ENCODE data around the gene GTPBP4.
"Not testable (repeated sequence)": the region's sequence is repeated elsewhere in the genome, so short reads cannot be mapped to it uniquely, and the experiment has no call there.

The GTPBP4 gene

GRCh38 chr10:1034758-1035157 lies 46.5 kb downstream of the GTPBP4 start:
- DNase-seq: no peak

GRCh38 chr10:1035201-1035600 lies 47.0 kb downstream of the GTPBP4 start:
- DNase-seq: no peak

GRCh38 chr10:1036341-1036791 lies 48.1 kb downstream of the GTPBP4 start:
- DNase-seq: peak; percentile 29

GRCh38 chr10:1037098-1037497 lies 48.9 kb downstream of the GTPBP4 start:
- DNase-seq: no peak

- DNase-seq: not testable (repeated sequence)
Measured at GRCh38 chr10:1038769-1039168, 50.5 kb downstream of the GTPBP4 start.

- no peak for DNase-seq
Measured at GRCh38 chr10:1040133-1040532, 51.9 kb downstream of the GTPBP4 start.

- DNase-seq: no peak
Measured at GRCh38 chr10:1041514-1041913, 53.3 kb downstream of the GTPBP4 start.

- DNase-seq: peak; percentile 49
Measured at GRCh38 chr10:1043532-1043995, 55.3 kb downstream of the GTPBP4 start.

- DNase-seq: no peak
Measured at GRCh38 chr10:1044146-1044545, 55.9 kb downstream of the GTPBP4 start.

GRCh38 chr10:1044964-1045363 lies 56.7 kb downstream of the GTPBP4 start:
- no peak for DNase-seq

GRCh38 chr10:1045415-1045814 lies 57.2 kb downstream of the GTPBP4 start:
- DNase-seq: no peak

GRCh38 chr10:1047937-1048336 lies 59.7 kb downstream of the GTPBP4 start:
- no peak for DNase-seq

- DNase-seq: peak; percentile 73
Measured at GRCh38 chr10:1048349-1048731, 60.1 kb downstream of the GTPBP4 start.

GRCh38 chr10:1048732-1049424 lies 60.6 kb downstream of the GTPBP4 start, which contains the start of gene IDI1:
Gene IDI1 (minus strand): TSS chr10:1049119. CDS start chr10:1049003, 116 bp downstream.
- peak; percentile 98 for DNase-seq

GRCh38 chr10:1049425-1049958 lies 61.3 kb downstream of the GTPBP4 start:
- DNase-seq: no peak

GRCh38 chr10:1050145-1050544 lies 61.9 kb downstream of the GTPBP4 start:
- no peak for DNase-seq

- DNase-seq: peak; percentile 75
Measured at GRCh38 chr10:1050554-1050953, 62.3 kb downstream of the GTPBP4 start.

GRCh38 chr10:1054684-1055083 lies 66.5 kb downstream of the GTPBP4 start:
- no peak for DNase-seq

- DNase-seq: peak; percentile 88
Measured at GRCh38 chr10:1056326-1057105, 68.3 kb downstream of the GTPBP4 start, which contains the start of gene WDR37. Gene WDR37 (plus strand): TSS chr10:1056385. CDS start chr10:1072156, 15,771 bp downstream.

- no peak for DNase-seq
Measured at GRCh38 chr10:1057106-1057657, 68.9 kb downstream of the GTPBP4 start.

- DNase-seq: no peak
Measured at GRCh38 chr10:1058017-1058416, 69.8 kb downstream of the GTPBP4 start.

- no peak for DNase-seq
Measured at GRCh38 chr10:1059902-1060301, 71.7 kb downstream of the GTPBP4 start.

Measured in CD4-positive, alpha-beta T cell treated with Interleukin-17A for 1 hour (primary cell).